Osteocyte (in vitro differentiated cells): ENCODE measurements around the gene DDN. TPM values are rescaled to one million over a fixed set of nuclear protein-coding genes. Genes with fewer than 3 reads are reported as not detected.
A peak's percentile ranks its signal among the peaks of the same experiment; 100 is the strongest.

Experiments used
- DNase-seq: peaks from one replicate; pipeline ENCODE4 v3.0.0; 2021; ENCODE audit warnings: mixed read lengths; ENCODE audit not compliant: unreplicated experiment; ENCODE audit errors: extremely low spot score
- H3K27ac Mint-ChIP-seq: one replicate; pipeline ENCODE4 v1.8.0; 2021; ENCODE audit warnings: mild to moderate bottlenecking, mixed read lengths; ENCODE audit not compliant: unreplicated experiment
- H3K27me3 Mint-ChIP-seq: one replicate; pipeline ENCODE4 v1.8.0; 2021; ENCODE audit warnings: mixed read lengths; ENCODE audit not compliant: unreplicated experiment
- H3K36me3 Mint-ChIP-seq: one replicate; pipeline ENCODE4 v1.8.0; 2021; ENCODE audit warnings: mixed read lengths; ENCODE audit not compliant: unreplicated experiment
- H3K4me1 Mint-ChIP-seq: one replicate; pipeline ENCODE4 v1.8.0; 2021; ENCODE audit warnings: mixed read lengths; ENCODE audit not compliant: unreplicated experiment
- H3K4me3 Mint-ChIP-seq: one replicate; pipeline ENCODE4 v1.8.0; 2021; ENCODE audit warnings: mild to moderate bottlenecking, moderate library complexity, mixed read lengths; ENCODE audit not compliant: unreplicated experiment
- H3K9me3 Mint-ChIP-seq: one replicate; pipeline ENCODE4 v1.8.0; 2021; ENCODE audit warnings: mixed read lengths; ENCODE audit not compliant: unreplicated experiment
- total RNA-seq: library from RNA; stranded (reverse); gene quantifications from 2 replicates; pipeline ENCODE4 v1.2.1, GENCODE V29; 2021
- TF ChIP-seq, protein P1 (sequence below): fragments of 200-600 bp; sonication (generic); IDR thresholded peaks from 2 replicates; pipeline ENCODE4 v1.5.0; 2021; ENCODE audit warnings: antibody characterized with exemption, mild to moderate bottlenecking, moderate library complexity

The DDN gene
- total RNA-seq, 1 donor from 2014 or later = 0.08 TPM

DNA sequence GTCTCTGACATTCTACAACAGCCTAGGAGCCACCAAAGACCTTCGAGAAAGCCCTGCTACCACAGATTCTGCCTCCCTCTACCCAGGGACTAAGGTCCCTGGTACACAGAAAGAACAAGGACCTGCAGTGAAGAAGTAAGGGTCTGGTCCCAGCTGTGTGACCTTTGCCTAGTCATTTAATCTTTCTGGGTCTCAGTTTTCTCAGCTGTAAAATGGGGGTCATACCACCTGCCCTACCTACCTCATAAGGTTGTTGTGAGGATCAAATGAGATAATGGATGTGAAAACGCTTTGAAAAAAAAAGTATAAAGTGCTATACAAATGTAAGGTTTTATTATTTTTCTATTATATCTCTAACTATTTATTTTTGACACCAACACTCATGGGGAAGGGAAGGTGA lies 24.6 kb upstream of the DDN start:
- DNase-seq = no peak
- no peaks in the 10 kb centered on the region for H3K9me3 Mint-ChIP-seq
- peaks cover 11% of the 10 kb centered on the region for H3K4me1 Mint-ChIP-seq
- TF ChIP-seq, protein P1, sequence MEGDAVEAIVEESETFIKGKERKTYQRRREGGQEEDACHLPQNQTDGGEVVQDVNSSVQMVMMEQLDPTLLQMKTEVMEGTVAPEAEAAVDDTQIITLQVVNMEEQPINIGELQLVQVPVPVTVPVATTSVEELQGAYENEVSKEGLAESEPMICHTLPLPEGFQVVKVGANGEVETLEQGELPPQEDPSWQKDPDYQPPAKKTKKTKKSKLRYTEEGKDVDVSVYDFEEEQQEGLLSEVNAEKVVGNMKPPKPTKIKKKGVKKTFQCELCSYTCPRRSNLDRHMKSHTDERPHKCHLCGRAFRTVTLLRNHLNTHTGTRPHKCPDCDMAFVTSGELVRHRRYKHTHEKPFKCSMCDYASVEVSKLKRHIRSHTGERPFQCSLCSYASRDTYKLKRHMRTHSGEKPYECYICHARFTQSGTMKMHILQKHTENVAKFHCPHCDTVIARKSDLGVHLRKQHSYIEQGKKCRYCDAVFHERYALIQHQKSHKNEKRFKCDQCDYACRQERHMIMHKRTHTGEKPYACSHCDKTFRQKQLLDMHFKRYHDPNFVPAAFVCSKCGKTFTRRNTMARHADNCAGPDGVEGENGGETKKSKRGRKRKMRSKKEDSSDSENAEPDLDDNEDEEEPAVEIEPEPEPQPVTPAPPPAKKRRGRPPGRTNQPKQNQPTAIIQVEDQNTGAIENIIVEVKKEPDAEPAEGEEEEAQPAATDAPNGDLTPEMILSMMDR = no peak
- H3K27me3 Mint-ChIP-seq = no peaks in the 10 kb centered on the region
- no peak overlapping the region for H3K4me3 Mint-ChIP-seq
- H3K36me3 Mint-ChIP-seq = peaks cover 31% of the 10 kb centered on the region
- no peak overlapping the region for H3K27ac Mint-ChIP-seq

DNA sequence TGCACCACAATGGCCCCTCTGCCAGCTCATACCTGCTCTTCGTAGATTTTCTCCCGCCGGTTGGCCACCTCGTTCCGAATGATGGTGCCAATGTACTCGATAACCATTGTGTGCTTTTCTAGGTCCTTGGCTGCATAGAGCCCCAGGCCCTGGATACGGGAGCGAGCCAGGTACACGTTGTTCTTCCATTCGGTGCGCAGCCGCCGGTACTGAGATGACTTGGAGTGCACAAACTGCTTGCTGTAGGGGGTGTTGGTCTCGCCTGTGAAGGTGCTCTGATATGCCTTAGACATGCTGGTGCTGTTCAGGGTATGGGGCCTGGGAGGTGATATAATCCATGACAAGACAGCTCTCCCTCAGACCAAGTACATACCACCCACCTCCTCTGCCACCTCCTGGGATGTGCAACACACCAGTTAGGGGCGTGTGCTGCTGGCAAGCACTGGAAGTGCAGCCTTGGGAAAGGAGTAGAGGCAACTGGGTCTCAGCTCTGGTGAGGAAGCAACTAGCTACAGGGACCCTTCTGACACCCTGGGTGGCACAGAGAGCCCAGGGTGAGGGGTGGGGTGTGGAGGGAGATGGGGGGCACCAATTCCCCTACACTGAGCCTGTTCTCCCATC lies 23.5 kb upstream of the DDN start:
- no peak for DNase-seq
- TF ChIP-seq, protein P1 = no peak
- Mint-ChIP-seq H3K36me3 (peaks cover 26% of the 10 kb centered on the region), H3K27me3 (no peaks in the 10 kb centered on the region), H3K27ac (no peak overlapping the region), H3K4me1 (peaks cover 15% of the 10 kb centered on the region), H3K9me3 (no peaks in the 10 kb centered on the region), H3K4me3 (no peak overlapping the region)

DNA sequence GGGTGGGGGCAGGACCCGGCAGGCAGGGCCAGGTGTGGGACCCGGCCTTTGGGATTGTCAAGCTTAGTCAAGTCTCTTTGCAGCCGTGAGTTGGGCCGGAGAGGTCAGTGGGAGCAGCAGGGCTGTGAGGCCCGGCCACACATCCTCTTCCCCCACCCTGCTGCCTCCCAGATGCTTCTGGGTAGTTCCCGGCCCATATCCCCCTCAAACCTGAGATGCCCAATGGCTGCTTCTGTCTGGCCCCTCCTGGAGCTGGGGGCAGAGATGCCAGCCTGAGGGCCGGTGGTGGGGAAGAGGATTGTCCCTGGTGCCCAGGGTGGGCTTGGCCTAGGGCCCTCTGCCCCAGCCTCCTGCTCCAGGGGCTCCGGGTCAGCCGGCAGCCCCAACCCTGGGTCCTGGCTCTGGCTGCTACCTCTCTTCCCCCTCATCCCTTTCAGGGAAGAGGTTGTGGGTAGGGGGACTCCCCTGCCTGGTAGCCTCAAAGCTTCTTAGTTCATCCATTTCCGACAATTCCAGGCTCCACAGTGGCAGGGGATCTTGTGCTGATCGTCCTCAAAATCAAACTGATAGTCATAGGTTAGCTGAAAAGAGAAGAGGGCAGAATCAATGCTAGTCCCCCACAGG lies 22.2 kb upstream of the DDN start:
- DNase-seq = no peak
- Mint-ChIP-seq H3K4me1 (peaks cover 25% of the 10 kb centered on the region), H3K4me3 (no peak overlapping the region), H3K27ac (peak overlapping the region; percentile 42), H3K36me3 (peaks cover 21% of the 10 kb centered on the region), H3K27me3 (no peaks in the 10 kb centered on the region), H3K9me3 (no peaks in the 10 kb centered on the region)
- TF ChIP-seq, protein P1 = no peak

DNA sequence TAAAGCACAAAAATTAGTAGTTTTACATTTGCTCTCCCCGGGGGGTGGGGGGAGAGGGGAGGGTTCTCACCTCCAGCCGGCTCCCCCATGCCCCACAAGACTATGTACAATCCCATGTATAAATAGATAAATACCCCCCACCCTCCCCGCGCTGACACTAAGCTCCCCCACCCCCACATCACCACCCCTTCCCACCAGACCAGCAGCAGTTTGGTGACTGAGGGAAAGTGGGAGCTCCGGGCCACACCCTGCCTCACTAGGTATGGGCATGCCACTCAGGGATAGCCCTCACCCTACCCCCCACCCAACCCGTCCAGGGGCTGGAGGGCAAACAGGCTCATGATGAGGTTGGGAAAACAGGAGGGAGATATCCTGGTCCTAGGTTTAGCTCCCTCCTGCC lies 21.3 kb upstream of the DDN start:
- Mint-ChIP-seq H3K36me3 (peaks cover 16% of the 10 kb centered on the region), H3K27me3 (no peaks in the 10 kb centered on the region), H3K4me1 (peaks cover 29% of the 10 kb centered on the region), H3K9me3 (no peaks in the 10 kb centered on the region), H3K4me3 (no peak overlapping the region), H3K27ac (peak overlapping the region; percentile 34)
- DNase-seq = no peak
- TF ChIP-seq, protein P1 = no peak

DNA sequence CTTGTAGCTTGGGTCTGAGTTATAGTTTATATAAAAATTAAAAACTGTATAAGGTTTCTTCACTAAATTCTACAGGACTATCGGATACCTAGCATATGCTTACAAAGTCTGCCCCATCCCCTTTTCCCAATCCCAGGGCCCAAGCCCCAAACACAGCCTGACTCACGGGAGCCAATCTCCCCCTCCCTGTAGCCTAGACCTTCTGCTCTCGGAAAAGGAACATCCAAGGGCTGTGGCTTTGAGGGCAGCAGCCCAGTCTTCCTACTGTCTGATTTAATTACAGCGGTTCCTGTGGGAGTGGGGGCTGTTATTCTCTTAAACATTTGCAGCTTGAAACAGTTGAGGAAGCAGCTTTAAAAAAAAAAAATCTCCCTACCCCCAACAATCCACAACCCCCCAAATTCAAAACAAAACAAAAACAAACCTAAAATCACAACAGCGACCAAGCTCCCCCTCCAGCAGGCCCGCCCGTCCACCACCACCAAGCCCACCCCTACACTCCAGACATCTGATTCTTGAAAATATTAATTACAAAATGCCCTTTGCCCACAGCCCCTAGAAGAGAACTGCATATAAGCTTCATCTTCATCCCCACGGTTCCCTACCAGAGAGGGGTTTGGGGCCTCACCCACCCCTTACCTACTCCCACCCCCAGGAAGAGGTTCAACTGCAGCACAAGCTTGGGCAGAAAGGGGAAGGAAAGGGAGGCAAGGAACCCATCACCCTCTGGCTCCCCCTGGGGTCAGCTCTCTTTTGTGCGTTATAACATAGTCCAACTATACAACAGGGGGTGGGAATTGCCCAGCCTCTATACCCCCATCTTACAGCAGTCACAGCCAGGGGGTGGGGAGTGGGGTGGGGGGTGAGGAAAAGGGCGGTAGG lies 20.5 kb upstream of the DDN start:
- TF ChIP-seq, protein P1 = peak; percentile 37
- H3K27me3 Mint-ChIP-seq = no peaks in the 10 kb centered on the region
- DNase-seq = no peak
- H3K4me1 Mint-ChIP-seq = peaks cover 32% of the 10 kb centered on the region
- H3K27ac Mint-ChIP-seq = peak overlapping the region; percentile 100
- H3K9me3 Mint-ChIP-seq = no peaks in the 10 kb centered on the region
- H3K36me3 Mint-ChIP-seq = peaks cover 14% of the 10 kb centered on the region
- H3K4me3 Mint-ChIP-seq = peak overlapping the region; percentile 64
